Panc1 (cell line): ENCODE data around the gene HBA1.
"Not testable (repeated sequence)": the region's sequence is repeated elsewhere in the genome, so short reads cannot be mapped to it uniquely, and the experiment has no call there.

ENCODE experiments used
- POLR2AphosphoS5 ChIP-seq: IDR thresholded peaks from 2 replicates; pipeline ENCODE4 v1.6.1; 2012; ENCODE audit warnings: mild to moderate bottlenecking, low read depth, low read length, moderate library complexity
- TCF7L2 ChIP-seq: IDR thresholded peaks from 2 replicates; pipeline ENCODE4 v1.6.1; 2011; ENCODE audit warnings: mild to moderate bottlenecking, low read depth, low read length, inconsistent platforms
- TF ChIP-seq, protein P1 (sequence below): fragments of 450-650 bp; IDR thresholded peaks from 2 replicates; pipeline ENCODE4 v1.5.1; 2017; ENCODE audit warnings: mild to moderate bottlenecking
- TF ChIP-seq, protein P2 (sequence below), 2 experiments: IDR thresholded peaks; 2 replicates each; pipeline ENCODE4 v1.6.1; 2011 to 2012; ENCODE audit warnings: low read depth in 2 of 2, control low read depth in 1 of 2, low read length in 1 of 2, mild to moderate bottlenecking in 1 of 2, moderate library complexity in 1 of 2; ENCODE audit not compliant: insufficient read depth in 1 of 2

DNA sequence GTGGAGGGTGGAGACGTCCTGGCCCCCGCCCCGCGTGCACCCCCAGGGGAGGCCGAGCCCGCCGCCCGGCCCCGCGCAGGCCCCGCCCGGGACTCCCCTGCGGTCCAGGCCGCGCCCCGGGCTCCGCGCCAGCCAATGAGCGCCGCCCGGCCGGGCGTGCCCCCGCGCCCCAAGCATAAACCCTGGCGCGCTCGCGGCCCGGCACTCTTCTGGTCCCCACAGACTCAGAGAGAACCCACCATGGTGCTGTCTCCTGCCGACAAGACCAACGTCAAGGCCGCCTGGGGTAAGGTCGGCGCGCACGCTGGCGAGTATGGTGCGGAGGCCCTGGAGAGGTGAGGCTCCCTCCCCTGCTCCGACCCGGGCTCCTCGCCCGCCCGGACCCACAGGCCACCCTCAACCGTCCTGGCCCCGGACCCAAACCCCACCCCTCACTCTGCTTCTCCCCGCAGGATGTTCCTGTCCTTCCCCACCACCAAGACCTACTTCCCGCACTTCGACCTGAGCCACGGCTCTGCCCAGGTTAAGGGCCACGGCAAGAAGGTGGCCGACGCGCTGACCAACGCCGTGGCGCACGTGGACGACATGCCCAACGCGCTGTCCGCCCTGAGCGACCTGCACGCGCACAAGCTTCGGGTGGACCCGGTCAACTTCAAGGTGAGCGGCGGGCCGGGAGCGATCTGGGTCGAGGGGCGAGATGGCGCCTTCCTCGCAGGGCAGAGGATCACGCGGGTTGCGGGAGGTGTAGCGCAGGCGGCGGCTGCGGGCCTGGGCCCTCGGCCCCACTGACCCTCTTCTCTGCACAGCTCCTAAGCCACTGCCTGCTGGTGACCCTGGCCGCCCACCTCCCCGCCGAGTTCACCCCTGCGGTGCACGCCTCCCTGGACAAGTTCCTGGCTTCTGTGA, at the start of gene HBA1:
- TF ChIP-seq, protein P1, sequence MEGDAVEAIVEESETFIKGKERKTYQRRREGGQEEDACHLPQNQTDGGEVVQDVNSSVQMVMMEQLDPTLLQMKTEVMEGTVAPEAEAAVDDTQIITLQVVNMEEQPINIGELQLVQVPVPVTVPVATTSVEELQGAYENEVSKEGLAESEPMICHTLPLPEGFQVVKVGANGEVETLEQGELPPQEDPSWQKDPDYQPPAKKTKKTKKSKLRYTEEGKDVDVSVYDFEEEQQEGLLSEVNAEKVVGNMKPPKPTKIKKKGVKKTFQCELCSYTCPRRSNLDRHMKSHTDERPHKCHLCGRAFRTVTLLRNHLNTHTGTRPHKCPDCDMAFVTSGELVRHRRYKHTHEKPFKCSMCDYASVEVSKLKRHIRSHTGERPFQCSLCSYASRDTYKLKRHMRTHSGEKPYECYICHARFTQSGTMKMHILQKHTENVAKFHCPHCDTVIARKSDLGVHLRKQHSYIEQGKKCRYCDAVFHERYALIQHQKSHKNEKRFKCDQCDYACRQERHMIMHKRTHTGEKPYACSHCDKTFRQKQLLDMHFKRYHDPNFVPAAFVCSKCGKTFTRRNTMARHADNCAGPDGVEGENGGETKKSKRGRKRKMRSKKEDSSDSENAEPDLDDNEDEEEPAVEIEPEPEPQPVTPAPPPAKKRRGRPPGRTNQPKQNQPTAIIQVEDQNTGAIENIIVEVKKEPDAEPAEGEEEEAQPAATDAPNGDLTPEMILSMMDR: not testable (repeated sequence)
- TF ChIP-seq POLR2AphosphoS5, TCF7L2: not testable (repeated sequence)
- TF ChIP-seq, protein P2, sequence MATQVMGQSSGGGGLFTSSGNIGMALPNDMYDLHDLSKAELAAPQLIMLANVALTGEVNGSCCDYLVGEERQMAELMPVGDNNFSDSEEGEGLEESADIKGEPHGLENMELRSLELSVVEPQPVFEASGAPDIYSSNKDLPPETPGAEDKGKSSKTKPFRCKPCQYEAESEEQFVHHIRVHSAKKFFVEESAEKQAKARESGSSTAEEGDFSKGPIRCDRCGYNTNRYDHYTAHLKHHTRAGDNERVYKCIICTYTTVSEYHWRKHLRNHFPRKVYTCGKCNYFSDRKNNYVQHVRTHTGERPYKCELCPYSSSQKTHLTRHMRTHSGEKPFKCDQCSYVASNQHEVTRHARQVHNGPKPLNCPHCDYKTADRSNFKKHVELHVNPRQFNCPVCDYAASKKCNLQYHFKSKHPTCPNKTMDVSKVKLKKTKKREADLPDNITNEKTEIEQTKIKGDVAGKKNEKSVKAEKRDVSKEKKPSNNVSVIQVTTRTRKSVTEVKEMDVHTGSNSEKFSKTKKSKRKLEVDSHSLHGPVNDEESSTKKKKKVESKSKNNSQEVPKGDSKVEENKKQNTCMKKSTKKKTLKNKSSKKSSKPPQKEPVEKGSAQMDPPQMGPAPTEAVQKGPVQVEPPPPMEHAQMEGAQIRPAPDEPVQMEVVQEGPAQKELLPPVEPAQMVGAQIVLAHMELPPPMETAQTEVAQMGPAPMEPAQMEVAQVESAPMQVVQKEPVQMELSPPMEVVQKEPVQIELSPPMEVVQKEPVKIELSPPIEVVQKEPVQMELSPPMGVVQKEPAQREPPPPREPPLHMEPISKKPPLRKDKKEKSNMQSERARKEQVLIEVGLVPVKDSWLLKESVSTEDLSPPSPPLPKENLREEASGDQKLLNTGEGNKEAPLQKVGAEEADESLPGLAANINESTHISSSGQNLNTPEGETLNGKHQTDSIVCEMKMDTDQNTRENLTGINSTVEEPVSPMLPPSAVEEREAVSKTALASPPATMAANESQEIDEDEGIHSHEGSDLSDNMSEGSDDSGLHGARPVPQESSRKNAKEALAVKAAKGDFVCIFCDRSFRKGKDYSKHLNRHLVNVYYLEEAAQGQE (IDR thresholded peaks at IDR 0.05; ENCODE audit: insufficient read depth in 1 of 2, low read depth in 2 of 2, low read length in 1 of 2): not testable (repeated sequence)
